ENCODE data around the gene TIFAB.

Gene TIFAB

GRCh38 chr5:135458356-135458755 lies 6.2 kb upstream of the TIFAB start:
- no peak overlapping the region for H3K4me3 ChIP-seq (ENCODE audit: low read depth, low read length)
- DNase-seq (ENCODE audit: low read depth) = peak; percentile 20
- TF ChIP-seq CTCF (conservative IDR thresholded peaks at IDR 0.05; ENCODE audit: low read depth, low read length) = no peak

- peak; percentile 84 for TF ChIP-seq CTCF (conservative IDR thresholded peaks at IDR 0.05; ENCODE audit: low read depth, low read length)
- no peak overlapping the region for H3K4me3 ChIP-seq (ENCODE audit: low read depth, low read length)
- peak; percentile 66 for DNase-seq (ENCODE audit: low read depth)
Observed at GRCh38 chr5:135457424-135458071, 5.4 kb upstream of the TIFAB start.

- no peak overlapping the region for H3K4me3 ChIP-seq (ENCODE audit: low read depth, low read length)
- peak; percentile 63 for DNase-seq (ENCODE audit: low read depth)
- no peak for TF ChIP-seq CTCF (conservative IDR thresholded peaks at IDR 0.05; ENCODE audit: low read depth, low read length)
Observed at GRCh38 chr5:135456238-135457099, 4.3 kb upstream of the TIFAB start.

GRCh38 chr5:135455876-135456237 lies 3.7 kb upstream of the TIFAB start:
- no peak for TF ChIP-seq CTCF (conservative IDR thresholded peaks at IDR 0.05; ENCODE audit: low read depth, low read length)
- DNase-seq (ENCODE audit: low read depth) = no peak
- H3K4me3 ChIP-seq (ENCODE audit: low read depth, low read length) = no peak overlapping the region

GRCh38 chr5:135454946-135455345 lies 2.8 kb upstream of the TIFAB start:
- H3K4me3 ChIP-seq (ENCODE audit: low read depth, low read length) = no peak overlapping the region
- no peak for TF ChIP-seq CTCF (conservative IDR thresholded peaks at IDR 0.05; ENCODE audit: low read depth, low read length)
- DNase-seq (ENCODE audit: low read depth) = no peak

GRCh38 chr5:135453613-135454012 lies 1.5 kb upstream of the TIFAB start:
- no peak for DNase-seq (ENCODE audit: low read depth)
- no peak for TF ChIP-seq CTCF (conservative IDR thresholded peaks at IDR 0.05; ENCODE audit: low read depth, low read length)

More at GRCh38 chr5:135453613-135454012, 1.5 kb upstream of the TIFAB start:
- no peak overlapping the region for H3K4me3 ChIP-seq (ENCODE audit: low read depth, low read length)

All from choroid plexus epithelial cell (primary cell).